GM18870 (cell line): Measurements from ENCODE around the gene ZNF280B.
"Not testable (repeated sequence)": the region's sequence is repeated elsewhere in the genome, so short reads cannot be mapped to it uniquely, and the experiment has no call there.

ENCODE experiments used
- ATAC-seq: cut with Tn5 transposase; IDR thresholded peaks from one replicate; pipeline ENCODE4 v1.9.1; 2021; ENCODE audit warnings: moderate library complexity; ENCODE audit not compliant: unreplicated experiment

Gene ZNF280B

DNA sequence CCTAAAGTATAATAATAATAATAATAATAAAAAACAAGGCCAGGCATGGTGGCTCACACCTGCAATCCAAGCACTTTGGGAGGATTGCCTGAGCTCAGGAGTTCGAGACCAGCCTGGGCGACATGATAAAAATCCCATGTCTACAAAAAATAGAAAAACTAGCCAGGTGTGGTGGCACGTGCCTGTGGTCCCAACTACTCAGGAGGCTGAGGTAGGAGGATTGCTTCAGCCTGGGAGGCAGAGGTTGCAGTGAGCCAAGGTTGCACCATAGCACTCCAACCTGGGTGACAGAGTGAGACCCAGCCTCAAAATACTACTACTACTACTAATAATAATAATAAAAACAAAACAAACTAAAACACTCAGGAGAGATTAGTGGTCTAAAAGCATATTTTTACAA lies 27.1 kb upstream of the ZNF280B start:
- ATAC-seq, result no peak

- ATAC-seq, result no peak
These were observed 26.3 kb upstream of the ZNF280B start for GRCh38 chr22:22534604-22535415.

GRCh38 chr22:22533863-22534262 lies 25.3 kb upstream of the ZNF280B start:
- no peak for ATAC-seq

GRCh38 chr22:22533417-22533816 lies 24.9 kb upstream of the ZNF280B start:
- no peak for ATAC-seq

DNA sequence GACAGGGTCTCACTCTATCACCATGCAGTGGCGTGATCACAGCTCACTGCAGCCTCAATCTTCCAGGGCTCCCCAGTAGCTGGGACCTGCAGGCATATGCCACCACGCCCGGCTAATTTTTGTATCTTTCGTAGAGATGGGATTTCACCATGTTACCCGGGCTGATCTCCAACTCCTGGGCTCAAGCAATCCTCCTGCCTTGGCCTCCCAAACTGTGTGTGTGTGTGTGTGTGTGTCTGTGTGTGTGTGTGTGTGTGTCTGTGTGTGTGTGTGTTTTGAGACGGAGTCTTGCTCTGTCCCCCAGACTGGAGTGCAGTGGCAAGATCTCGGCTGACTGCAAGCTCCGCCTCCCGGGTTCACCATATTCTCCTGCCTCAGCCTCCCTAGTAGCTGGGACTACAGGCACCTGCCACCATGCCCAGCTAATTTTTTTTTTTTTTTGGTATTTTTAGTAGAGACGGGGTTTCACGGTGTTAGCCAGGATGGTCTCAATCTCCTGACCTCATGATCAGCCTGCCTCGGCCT lies 24.1 kb upstream of the ZNF280B start:
- not testable (repeated sequence) for ATAC-seq

GRCh38 chr22:22531770-22532546 lies 23.4 kb upstream of the ZNF280B start:
- no peak for ATAC-seq

DNA sequence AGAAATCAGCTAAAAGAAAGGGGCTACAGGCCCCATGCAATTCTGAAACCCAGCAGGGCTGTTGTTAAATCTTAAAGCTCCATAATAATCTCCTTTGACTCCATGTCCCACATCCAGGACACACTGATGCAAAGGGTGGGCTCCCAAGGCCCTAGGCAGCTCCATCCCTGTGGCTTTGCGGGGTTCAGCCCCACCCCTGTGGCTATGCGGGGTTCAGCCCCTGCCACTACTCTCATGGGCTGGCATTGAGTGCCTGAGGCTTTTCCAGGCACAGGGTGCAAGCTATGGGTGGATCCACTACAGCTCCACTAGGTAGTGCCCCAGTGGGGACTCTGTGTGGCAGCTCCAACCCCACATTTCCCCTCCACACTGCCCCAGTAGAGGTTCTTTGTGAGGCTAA lies 20.2 kb upstream of the ZNF280B start:
- no peak for ATAC-seq

- ATAC-seq, result no peak
These were observed 18.8 kb upstream of the ZNF280B start for GRCh38 chr22:22527312-22527711.

- ATAC-seq, result no peak
These were observed 17.8 kb upstream of the ZNF280B start for GRCh38 chr22:22526125-22526912.

GRCh38 chr22:22523494-22523893 lies 15.0 kb upstream of the ZNF280B start:
- ATAC-seq, result no peak

DNA sequence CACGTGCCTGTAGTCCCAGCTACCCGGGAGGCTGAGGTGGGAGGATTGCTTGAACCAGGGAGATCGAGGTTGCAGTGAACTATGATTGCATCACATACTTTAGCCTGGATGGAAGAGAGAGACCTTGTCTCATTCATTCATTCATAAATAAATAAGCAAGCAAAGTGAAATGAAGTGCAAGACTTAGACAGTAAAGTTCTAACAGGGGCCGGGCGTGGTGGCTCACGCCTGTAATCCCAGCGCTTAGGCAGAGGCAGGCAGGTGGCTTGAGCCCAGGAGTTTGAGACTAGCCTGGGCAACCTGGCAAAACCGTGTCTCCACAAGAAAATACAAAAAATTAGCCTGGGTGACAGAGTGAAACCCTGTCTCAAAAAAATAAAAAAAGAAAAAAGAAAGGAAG lies 13.1 kb upstream of the ZNF280B start:
- ATAC-seq, result no peak

- no peak for ATAC-seq
These were observed 12.4 kb upstream of the ZNF280B start for GRCh38 chr22:22520667-22521602.

DNA sequence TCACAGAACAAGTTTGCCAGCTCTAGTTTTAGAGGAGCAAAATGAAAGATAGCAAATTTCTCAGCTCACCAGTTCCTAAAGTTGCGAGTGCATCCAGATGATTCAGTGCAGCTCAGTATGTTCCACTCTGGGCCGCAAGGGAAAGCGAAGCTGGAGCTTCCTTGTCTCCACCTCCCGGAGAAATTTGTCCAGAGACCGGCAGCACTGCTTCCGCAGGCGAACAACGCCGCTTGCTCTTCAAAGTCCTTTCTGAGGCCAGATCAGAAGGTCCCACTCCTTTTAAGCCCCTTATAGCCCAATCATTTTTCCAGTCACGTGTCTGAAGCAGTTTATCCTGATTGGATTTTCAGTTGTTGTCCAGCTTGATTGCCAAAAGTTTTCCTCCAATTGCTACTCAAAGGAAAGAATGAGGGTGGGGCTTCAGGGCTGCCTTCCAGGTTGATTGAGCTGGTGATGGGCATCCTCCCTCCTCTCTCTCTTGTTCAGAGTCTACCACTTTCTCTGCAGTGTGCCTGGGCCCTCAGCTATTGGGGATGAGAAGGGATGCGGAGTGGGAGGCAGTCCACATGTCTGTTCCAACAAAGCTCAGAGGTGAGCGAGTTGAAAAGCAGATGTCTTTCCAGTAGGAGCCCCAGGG lies 11.6 kb upstream of the ZNF280B start, which contains the start of gene ZNF280A:
ZNF280A (minus strand) TSS at position 251 of the 637 bp plus-strand sequence. CDS start 4,640 bp downstream, outside the sequence.
- ATAC-seq, result no peak

- ATAC-seq, result no peak
These were observed 11.0 kb upstream of the ZNF280B start for GRCh38 chr22:22519591-22519990.

- ATAC-seq, result no peak
These were observed 8.4 kb upstream of the ZNF280B start for GRCh38 chr22:22516992-22517391.

GRCh38 chr22:22515890-22516289 lies 7.3 kb upstream of the ZNF280B start:
- ATAC-seq, result no peak

DNA sequence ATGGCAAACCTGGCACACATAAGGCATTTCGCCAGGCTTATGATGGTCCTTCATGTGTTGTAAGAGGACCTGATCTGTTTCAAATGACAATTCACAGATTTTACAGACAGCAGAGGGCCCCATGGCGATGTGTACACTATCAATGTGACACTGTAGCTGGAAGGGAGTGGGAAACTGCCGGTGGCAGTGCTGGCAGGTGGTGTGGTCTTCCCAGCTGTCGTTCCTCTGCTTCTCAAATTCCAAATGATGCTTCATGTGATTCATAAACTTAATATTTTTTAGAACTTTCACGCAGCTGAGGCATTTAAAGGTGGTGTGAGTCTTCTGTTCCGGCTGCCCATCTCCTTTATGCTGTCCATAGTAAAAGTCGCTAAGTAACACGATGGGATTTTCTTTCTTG lies 5.9 kb upstream of the ZNF280B start:
- not testable (repeated sequence) for ATAC-seq

DNA sequence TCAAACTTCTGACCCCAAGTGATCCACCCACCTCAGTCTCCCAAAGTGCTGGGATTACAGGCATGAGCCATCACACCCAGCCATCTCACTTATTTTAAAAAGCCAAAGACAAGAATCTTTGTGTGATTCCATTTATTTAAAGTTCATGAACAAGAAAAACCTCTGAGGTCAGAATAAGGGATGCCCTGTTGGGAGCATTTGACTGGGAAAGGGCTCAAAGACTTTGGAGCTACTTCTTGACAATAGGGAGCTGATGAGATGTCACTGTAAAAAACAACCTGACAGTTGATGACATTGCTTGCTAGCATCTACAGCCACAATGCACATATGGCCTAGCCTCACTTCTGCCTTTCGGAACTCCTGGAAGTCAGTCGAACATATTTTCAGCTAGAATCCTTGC lies 5.1 kb upstream of the ZNF280B start:
- no peak for ATAC-seq

DNA sequence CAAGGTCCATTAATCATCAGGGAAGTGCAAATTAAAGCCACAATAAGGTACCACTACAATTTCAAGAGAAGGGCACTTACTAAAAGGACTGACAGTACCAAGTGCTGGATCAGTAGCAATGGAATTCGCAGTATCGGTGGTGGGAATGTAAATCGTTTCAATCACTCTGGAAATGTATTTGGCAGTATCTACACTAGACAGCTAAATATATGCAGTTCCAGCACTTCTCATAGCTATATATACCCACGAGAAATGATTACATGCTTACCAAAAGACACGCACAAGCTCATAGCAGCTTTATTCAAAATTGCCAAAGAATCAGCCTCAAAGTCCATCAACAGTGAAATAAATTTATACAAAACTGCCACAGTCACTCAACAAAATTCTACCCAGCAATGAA lies 4.4 kb upstream of the ZNF280B start:
- no peak for ATAC-seq
